ENCODE measurements around the gene DYNC1I1.

GRCh38 chr7:95865716-95866371 lies 93.5 kb downstream of the DYNC1I1 start:
- no peak for TF ChIP-seq EZH2 (IDR thresholded peaks at IDR 0.05; ENCODE audit: insufficient read depth, poor library complexity, severe bottlenecking)
- TF ChIP-seq EZH2phosphoT487 (IDR thresholded peaks at IDR 0.05; ENCODE audit: insufficient read depth, low read depth) = no peak
